Activated CD4-positive, CD25-positive, alpha-beta regulatory T cell treated with anti-CD3 and anti-CD28 coated beads, Interleukin-2, amount 50 U/mL, for 16 hours (primary cell): ENCODE measurements around the gene TMEM132C.

Source experiments
- DNase-seq: peaks from one replicate; pipeline ENCODE4 v3.0.0-alpha.2; 2020; ENCODE audit warnings: low read depth, low spot score

Gene TMEM132C

GRCh38 chr12:128288357-128288756 is 21.4 kb downstream of the TMEM132C start:
- DNase-seq: no peak

- no peak for DNase-seq
These were observed 21.9 kb downstream of the TMEM132C start for GRCh38 chr12:128288896-128289295.

DNA sequence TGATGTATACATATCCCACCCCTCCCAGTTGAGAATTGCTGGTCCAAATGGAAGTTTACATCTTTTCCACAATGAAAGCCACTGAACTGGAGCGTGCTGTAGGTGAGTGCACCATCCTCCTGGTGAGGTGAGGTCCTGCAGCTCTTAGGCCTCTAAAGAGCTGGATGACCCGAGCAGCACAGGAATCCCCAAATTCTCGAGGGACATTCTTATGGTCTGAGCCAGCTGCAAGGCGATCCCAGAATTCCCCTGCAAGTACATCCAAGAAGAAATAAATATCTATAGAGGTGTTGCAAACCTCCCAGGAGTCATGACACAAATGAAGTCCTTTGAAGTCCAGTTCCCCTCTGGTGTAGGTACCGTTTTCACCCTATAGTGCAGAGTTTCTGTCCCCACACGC is 24.0 kb downstream of the TMEM132C start:
- DNase-seq: no peak

- no peak for DNase-seq
These were observed 31.2 kb downstream of the TMEM132C start for GRCh38 chr12:128298091-128298748.

GRCh38 chr12:128305336-128305892 is 38.4 kb downstream of the TMEM132C start:
- no peak for DNase-seq

DNA sequence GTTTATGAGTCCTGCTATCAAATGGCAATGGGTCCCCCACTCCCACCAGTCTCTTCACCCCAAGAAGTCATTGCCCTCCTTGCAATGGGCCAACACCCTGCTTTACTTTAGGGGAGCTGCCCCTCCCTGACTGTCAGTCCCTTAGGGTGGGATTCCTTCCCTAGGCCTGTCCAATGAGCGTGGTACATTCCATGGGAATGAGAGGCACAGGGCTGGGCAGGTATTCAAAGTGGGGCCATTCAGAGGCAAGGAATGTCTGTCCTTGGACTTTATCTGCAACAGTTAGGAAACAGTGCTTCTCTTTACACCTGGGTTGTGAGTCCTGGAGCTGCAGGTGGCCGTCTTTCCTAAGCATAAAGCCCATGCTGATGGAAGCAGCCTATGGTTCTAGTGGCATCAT is 40.8 kb downstream of the TMEM132C start:
- no peak for DNase-seq

DNA sequence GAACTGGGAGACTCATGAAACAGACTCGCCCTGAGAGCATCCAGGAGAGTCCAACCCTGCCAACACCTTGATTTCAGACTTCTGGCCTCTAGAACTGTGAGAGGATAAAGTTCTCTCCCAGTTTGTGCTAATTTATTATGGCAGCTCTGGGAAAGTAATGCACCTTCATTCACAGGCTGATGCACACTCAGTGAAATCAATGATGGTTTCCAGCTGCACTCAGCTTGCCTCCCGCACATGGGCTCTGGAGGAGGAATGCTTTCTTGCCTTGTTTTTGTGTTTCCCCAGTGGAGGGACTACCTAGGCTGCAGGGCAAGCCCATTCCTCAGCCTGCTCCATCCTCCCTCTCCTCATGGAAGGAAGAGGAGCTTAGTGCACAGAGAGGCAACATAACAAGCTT is 45.7 kb downstream of the TMEM132C start:
- DNase-seq: no peak

GRCh38 chr12:128313931-128314330 is 47.0 kb downstream of the TMEM132C start:
- DNase-seq: no peak

- no peak for DNase-seq
These were observed 47.6 kb downstream of the TMEM132C start for GRCh38 chr12:128314611-128315010.

DNA sequence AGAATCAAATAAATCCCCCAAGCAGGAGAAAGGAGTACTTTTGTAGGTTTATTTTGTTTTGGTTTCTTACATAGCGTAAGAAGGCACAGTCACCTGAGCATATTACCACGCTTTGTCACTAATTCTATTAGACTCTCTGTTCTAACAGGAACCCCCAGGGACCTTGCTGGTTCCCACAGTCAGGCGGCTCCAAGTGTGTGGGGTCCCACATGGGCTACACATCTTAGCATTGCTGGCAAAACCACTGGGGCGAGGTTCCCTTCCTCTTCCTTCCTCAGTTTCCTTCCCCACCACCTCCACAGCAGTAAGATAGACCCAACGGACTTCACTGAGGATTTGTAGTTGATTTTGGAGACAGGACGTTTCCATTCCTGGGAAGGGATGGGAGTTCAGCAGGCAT is 49.1 kb downstream of the TMEM132C start:
- DNase-seq: no peak

GRCh38 chr12:128316973-128317526 is 50.1 kb downstream of the TMEM132C start:
- no peak for DNase-seq

DNA sequence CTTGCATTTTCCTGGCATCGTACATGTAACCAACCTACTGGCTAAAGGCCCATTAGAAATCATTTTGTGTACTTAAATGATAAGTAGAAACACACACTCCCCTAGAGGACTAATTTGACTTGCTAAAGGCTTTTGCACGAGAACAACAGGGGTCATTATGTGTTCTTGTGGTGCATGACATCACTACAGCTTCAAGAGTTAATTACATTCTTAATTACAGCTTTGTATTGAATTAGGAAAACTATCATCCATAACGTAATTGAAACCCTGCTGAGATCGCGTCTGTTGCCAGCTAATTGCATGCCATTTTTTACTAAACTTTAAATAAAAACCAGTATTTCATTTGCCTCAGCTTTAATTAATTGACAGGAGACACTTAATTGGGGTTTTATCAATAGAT is 51.4 kb downstream of the TMEM132C start:
- no peak for DNase-seq

GRCh38 chr12:128318946-128319345 is 52.0 kb downstream of the TMEM132C start:
- DNase-seq: no peak

GRCh38 chr12:128322341-128322740 is 55.4 kb downstream of the TMEM132C start:
- DNase-seq: no peak

DNA sequence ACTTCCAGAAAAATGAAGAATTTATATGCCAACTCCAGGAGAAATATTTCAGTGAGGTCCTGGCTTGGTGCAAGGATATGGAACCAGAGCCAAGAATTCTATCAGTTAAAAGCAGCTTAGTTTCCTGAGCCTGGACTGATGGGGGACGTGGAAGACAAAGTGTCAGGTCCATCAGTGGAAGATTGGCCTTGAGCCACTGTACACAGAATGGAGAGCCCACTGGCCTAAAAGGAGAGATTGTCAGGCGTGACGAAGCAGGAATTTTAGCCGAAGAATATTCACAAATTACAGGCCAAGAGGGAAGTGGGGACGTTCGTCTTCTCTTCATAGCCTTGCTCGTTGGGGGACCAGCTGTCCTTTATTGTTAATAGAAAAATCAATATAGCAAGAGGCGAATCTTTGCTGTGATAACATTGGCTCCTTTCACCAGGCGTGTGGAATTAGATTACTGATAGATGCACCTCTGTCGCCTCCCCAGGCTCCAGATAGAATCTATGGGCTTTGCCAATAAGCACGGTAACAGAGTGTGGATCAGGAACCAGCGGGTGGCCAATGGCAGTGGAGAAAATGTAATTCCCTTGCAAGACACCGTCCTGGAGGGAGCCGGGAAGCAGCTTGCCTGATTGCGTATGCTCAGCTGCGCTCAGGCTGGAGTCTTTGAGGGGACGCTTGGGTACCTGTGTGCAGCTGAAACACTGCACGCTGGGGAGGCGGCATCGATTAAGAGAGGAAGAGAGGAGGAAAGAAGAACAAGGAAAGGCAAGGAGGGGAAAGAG is 56.4 kb downstream of the TMEM132C start:
- no peak for DNase-seq

DNA sequence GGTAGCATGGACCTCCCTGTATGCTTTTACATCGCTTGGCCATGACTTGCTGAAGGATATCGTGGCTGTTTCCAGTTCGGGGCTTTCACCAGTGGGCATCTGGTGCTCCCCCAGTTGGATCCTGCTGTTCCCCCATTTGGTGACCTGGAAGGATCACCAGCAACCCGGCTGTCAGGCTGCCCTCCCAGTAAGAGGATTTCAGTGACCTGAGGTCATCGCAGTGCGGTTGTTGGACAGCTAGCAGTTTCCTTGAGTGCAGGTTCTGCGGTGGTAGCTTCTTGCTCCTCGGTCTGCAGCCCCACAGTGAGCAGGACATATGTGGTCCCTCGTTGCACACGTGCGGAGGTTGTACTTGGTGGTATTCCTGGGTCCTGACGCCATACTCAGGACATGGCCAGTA is 58.7 kb downstream of the TMEM132C start:
- DNase-seq: no peak

DNA sequence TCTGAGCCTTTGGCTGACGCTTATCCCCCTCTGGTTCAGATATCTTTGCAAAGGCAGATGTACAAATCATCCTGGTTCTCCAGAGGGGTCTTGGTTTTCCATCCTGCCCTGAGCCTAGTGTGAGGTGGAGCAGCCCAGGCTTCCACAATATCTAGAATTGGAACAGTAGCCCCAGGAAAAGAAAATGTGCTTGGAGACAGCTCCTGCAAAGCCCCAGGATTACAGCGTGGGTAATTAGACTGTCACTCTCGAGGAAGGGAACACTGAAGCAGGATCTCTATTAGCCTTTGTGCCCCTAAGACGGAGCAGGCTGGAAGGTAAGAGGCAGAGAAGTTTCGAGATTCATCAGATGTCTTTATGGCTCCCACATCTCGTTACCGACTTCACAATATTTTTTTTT is 59.4 kb downstream of the TMEM132C start:
- DNase-seq: no peak

- DNase-seq: no peak
These were observed 62.0 kb downstream of the TMEM132C start for GRCh38 chr12:128328961-128329360.

- no peak for DNase-seq
These were observed 69.5 kb downstream of the TMEM132C start for GRCh38 chr12:128336204-128337070.

DNA sequence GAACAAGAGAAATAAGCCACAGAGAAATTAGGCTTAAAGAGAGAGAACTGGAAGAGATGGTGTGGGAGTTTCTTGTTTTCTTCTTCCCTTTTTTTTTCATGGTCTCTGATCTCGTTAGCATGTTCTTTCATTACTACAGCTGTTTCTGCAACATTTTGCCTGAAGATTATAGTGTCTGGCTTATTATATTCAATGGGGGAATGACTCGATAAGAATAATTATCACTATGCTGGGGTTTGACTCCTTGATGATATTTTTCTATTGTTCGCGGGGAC is 70.0 kb downstream of the TMEM132C start:
- DNase-seq: no peak

GRCh38 chr12:128337431-128338170 is 70.6 kb downstream of the TMEM132C start:
- DNase-seq: no peak
